Hematopoietic multipotent progenitor cell treated with erythropoietin and hydrocortisone succinate and interleukin-3 and kit ligand, for 4 days (in vitro differentiated cells): ENCODE data around the gene PTX4.

ENCODE experiments used
- DNase-seq: peaks from one replicate; pipeline ENCODE4 v3.0.0-alpha.2; 2015

PTX4 gene, protein sequence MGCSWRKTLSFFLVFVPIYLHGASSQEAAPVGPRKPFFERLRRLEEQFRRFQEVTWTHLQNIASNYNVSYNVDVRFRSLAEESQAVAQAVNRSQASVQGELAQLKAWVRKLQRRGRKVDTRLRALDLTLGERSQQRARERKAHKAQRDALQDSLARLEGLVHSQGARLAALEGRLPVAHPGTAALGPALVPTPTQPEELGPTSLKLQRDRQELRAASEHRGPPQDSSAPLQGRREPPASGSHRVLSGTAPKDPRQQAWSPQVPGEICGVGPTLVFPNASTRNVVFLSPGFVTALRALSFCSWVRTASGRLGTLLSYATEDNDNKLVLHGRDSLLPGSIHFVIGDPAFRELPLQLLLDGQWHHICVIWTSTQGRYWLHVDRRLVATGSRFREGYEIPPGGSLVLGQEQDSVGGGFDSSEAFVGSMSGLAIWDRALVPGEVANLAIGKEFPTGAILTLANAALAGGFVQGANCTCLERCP

GRCh38 chr16:1488619-1489018 is at the start of gene PTX4:
PTX4 (minus strand) TSS chr16:1488944; CDS start chr16:1488909, 35 bp downstream.
- DNase-seq: no peak

GRCh38 chr16:1537763-1538289 is 49.1 kb upstream of the PTX4 start:
- DNase-seq: peak; percentile 41

DNA sequence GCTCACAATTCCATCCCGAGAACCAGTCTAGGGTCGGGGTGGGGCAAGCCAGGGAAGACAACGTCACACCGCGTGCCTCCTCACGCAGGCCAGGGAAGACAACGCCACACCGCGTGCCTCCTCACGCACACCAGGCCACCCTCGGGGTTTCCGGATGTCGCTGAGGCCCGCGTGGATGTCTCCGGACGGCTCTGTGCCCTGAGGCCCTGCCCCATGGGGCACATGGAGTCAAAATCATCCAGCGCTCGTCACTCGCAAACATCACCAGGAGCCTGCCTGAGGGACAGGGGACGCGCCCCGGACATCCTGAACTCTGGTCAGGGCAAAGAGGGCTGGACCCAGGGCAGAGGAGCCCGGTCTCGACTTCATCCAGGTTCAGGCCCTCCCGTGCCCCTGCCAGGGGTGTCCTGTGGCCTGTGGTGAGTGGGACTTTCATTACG is 48.4 kb upstream of the PTX4 start:
- DNase-seq: no peak

- DNase-seq: no peak
These were observed 47.9 kb upstream of the PTX4 start for GRCh38 chr16:1536601-1537000.

DNA sequence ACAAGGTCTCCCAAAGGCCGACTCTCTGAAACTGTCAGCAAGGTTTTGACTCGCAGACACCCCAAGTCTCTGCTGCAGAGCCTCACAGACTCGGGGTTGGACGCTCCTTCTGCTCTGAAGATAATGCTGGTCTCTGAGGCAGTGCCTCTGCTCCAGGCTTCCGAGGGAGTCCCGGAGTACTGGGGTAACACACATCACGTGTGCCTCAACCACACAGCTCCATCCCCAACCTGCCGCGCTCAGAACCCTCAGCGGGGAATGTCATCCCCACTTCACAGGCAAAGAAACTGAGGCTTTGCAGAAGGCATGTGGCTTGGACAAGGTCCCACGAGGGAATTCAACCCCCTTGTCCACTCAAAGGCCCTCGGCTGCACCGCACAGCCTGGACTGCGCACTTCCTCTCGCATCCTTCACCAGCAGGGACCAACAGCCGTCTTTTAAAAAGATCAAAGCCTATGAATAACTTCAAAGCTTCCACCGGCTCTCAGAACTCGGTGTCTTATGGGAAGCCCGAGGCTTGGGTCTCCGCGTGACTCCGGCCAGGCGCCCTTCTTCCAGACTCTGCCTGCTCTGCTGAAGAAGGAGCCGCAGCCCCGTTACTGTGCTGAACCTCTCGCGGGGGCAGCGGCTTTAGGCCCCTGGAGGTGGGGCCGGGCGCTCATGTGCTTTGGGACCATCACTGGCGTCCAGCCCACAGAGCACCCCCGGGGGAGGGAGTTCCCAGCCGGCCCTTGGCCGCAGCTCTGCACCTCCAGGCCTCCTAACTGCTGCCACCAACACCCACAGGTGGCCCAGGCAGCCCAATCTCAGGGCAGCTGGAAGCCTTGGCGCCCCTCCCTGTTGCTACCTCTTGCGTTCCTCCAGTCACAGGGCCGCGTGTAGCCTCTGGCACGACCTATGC is 46.9 kb upstream of the PTX4 start:
- DNase-seq: no peak

GRCh38 chr16:1534021-1535020 is 45.6 kb upstream of the PTX4 start:
- no peak for DNase-seq

DNA sequence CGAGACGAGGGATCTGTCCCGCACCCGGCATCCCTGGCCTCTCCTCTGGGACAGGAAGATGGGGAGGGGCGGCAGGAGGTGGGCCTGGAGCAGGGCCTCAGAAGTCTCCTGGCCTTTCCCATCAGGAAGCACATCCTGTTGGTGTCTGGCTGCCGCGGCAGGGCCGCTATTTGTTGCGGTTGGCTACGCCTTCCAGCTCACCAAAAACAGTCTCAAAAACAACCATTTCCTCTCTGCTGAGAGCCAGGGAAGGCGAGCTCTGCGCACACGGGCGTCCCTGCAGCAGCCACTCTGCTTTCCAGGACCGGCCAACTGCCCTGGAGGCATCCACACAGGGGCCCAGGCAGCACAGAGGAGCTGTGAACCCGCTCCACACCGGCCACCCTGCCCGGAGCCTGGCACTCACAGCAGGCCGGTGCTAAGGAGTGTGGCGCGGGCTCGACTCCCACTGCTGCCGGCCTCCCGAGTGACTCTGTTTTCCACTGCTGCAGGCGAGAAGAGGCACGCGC is 44.8 kb upstream of the PTX4 start, which contains the start of gene TMEM204:
Gene TMEM204 (plus strand): TSS at position 224 of the 509 bp plus-strand sequence. CDS start 610 bp downstream, outside the sequence.
- peak; percentile 41 for DNase-seq

- no peak for DNase-seq
These were observed 44.0 kb upstream of the PTX4 start for GRCh38 chr16:1532771-1533170.

DNA sequence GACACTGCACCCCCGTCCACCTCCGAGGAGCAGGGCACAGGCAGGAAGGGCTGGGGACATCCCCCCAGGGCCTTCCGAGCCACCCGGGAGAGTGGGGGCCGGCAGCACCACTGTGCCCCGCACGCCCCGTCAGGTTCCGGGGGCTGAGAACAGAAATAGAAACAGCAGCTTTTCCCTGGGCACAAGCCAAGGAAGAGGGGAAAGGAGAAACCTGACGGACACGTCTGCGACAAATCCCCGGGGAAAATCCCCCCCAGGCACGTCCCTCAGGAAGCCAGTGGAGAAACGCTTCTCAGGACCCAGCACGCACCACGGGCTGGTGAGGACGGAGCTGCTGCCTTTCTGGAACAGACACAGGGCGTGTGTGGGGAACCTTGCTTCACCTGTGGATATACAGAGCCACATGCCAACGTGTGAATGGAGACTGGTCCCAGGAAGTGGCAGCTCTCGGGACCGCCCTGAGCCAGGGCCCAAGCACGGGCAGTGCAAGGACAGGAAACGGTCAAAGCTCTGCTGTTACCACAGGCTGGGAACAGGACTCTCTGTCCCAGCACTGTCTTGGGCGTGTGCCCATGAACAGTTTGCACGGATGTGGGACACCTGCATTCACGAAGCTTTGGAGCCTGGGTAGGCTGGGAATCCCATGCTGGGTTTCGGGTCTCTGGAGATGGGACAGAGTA is 43.5 kb upstream of the PTX4 start:
- DNase-seq: no peak

DNA sequence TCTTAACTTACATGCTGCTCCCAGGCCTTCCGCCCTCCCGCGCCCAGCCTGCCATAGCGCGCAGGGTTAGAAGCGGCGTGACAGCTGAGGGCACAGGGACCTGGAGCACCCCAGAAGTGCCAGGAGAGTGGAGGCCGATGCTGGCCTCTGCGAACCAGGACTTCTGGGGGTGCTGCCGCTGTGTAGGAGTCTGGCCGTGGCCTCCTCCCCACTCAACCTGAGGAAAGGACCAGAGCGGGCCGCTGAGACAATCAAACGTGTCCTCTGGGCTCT is 42.8 kb upstream of the PTX4 start:
- no peak for DNase-seq

- no peak for DNase-seq
These were observed 42.3 kb upstream of the PTX4 start for GRCh38 chr16:1530883-1531637.

DNA sequence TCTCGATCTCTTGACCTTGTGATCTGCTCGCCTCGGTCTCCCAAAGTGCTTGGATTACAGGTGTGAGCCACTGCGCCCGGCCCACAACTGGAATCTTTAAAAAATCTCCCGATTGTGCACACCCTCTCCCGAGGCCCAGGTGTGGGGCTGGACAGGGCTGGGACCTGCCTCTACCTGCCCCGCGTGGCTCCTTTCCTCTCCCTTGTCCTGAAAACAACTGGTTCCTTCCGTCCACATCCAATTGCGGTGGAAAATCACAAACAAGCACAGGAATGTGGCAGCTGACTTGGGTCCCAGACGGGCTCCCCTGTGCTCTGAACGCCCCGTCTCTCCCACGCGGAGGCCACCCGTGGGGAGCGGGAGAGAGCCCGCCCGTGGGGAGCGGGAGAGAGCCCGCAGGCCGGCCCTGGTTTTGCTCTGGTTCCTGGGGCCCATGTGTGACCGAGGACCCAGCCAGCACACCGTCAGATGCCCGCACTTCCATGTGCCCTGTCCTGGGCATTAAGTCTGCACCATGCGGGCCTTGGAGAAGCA is 41.7 kb upstream of the PTX4 start:
- no peak for DNase-seq

GRCh38 chr16:1528921-1529537 is 40.3 kb upstream of the PTX4 start:
- no peak for DNase-seq

GRCh38 chr16:1527836-1528811 is 39.4 kb upstream of the PTX4 start:
- DNase-seq: peak; percentile 77

DNA sequence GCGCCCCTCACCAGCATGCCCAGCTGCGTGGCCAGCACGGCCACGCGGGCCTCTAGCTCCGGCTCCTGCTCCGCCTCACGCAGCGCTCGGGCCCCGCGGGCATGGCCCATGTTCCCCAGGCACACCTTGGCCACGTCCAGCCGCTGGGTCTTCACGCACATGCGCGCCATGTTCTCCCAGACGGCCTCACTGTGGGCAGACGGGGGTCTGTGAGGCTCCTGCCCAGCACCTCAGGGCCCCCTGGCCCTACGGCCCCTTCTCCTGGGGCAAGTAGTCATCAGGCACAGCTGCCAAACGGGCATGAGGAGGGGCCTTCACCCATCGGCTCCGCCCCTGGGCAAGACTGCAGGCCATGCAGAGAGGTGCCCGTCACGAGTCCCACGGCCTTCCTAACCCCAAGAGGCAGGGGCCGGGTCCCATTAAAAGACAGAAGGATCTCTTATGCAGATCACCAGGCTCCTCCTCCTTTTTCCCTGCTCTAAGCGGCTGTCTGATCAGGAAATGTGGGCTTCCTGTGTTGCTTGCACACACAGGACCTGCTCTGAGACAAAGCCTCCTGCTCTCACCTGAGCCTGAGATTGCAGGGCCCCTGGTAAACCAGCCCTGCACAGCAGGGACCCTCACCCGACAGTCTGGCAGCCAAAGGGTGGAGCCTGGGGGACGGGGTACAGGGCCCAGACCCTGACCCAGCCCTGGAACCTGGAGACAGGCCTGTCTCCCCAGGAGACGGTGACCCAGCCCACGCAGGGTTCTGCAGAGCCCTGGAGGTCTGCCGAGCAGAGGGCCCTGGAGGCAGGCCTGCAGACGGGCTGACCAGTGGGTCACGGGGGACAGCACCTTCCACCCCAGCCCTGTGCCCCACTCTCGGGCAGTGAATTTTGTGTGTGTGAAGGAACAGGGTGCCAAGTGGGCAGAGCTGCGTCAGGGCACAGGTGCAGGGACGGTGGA is 38.1 kb upstream of the PTX4 start:
- no peak for DNase-seq

- no peak for DNase-seq
These were observed 37.3 kb upstream of the PTX4 start for GRCh38 chr16:1525871-1526607.

DNA sequence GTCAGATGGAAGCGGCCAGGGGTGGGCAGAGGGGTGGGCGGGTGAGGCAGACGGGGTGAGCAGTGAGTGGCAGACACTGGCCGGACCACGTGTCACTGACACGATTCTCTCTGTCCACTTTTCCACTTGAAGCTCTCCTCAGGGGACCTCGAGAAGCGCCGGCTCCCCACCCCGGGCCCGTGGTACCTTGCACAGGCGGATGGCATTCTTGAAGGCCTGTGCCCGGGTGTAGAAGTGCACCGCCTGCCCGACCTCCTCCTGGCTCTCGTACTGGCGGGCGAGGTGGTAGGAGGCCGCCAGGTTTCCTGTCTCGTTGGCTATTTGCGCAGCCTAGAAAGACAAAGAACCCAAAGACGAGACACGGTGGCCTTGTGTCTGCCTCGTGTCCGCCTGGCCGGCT is 35.6 kb upstream of the PTX4 start:
- no peak for DNase-seq
